Colonic mucosa (tissue), 4 donors: ENCODE measurements around the gene APOL4. TPM values are rescaled to one million over a fixed set of nuclear protein-coding genes. Genes with fewer than 3 reads are reported as not detected.
A peak's percentile ranks its signal among the peaks of the same experiment; 100 is the strongest.

Source experiments
- DNase-seq: peaks from one replicate; pipeline ENCODE4 v3.0.0-alpha.2; 2020
- H3K27ac ChIP-seq: fragments of 200-600 bp; one replicate; pipeline ENCODE4 v1.8.0; 2021
- H3K27me3 ChIP-seq: fragments of 200-600 bp; one replicate; pipeline ENCODE4 v1.8.0; 2021
- H3K36me3 ChIP-seq: fragments of 200-600 bp; one replicate; pipeline ENCODE4 v1.8.0; 2021
- H3K4me1 ChIP-seq: fragments of 200-600 bp; one replicate; pipeline ENCODE4 v1.8.0; 2021; ENCODE audit warnings: mild to moderate bottlenecking
- H3K4me3 ChIP-seq: fragments of 200-600 bp; one replicate; pipeline ENCODE4 v1.8.0; 2021
- H3K9ac ChIP-seq, 2 donors: one replicate each; pipeline ENCODE4 v1.7.0; 2013; ENCODE audit warnings: control low read depth in 2 of 2, low read depth in 2 of 2, low read length in 2 of 2
- H3K9me3 ChIP-seq: fragments of 200-600 bp; one replicate; pipeline ENCODE4 v1.8.0; 2021
- intact Hi-C: fragments of 100-400 bp; cut with DNase I; formaldehyde crosslinking; loops from one replicate; pipeline ENCODE4 v1.14.1; 2022
- total RNA-seq, 2 donors: library from RNA; stranded (reverse); fragmentation: NEBNext Ultra II Directional in 1 of 2; extraction: Animal tissue kit (Norgen Biotek cat#: 25700) in 1 of 2; gene quantifications; one replicate each; pipeline ENCODE4 v1.2.1, GENCODE V29; 2021
- TF ChIP-seq, protein P1 (sequence below): fragments of 200-600 bp; IDR thresholded peaks from one replicate; pipeline ENCODE4 v1.8.0; 2022; ENCODE audit warnings: antibody characterized with exemption, mild to moderate bottlenecking
- donor health status: healthy.
- donor health status: DM: no; HTN: no; CAD: no.
- donor health status: DM: no; HTN: no; CAD: no.

Gene APOL4
- total RNA-seq, 2 donors from 2014 or later: 1.9 to 2.3 TPM

DNA sequence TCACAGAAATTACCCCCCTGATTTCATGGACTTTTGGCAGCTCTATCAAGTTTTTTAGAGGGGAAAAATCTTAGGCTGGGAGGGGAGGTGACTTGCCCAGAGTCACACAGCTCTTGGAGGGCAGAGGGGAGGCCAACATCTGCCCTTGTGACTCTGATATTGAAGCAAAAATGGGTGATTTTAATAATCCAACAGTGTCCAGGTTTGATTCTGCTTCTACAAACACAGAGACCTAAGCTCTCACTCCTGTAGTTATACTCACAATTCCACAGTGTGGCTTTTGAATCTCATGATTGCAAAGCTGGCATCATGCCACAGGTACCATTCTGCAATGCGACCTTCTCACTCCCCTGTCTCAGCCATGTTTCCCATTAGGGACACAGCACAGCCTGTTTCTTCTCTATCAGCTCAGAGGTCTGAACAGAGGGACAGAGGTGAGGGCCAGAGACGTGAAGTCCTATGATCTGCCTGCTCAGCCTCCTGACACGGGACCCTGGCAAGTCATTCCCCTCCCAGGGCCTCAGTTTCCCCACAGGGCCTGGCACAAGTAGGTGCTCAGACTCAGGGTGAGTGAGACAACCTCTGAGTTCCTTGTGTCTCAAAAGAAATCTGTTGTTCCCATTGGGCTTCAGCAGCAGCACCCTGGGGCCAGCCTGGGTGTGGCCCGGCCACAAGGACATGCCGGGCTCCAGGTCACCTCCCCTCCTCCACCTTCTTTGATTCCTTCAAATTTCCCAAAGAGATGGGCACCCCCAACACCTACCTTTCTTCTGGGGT is 37.0 kb upstream of the APOL4 start:
- peak; percentile 45 for DNase-seq
- Histone ChIP-seq H3K27ac (peak overlapping the region; percentile 93), H3K9me3 (no peaks in the 10 kb centered on the region), H3K4me1 (peaks cover 18% of the 10 kb centered on the region), H3K4me3 (peak overlapping the region; percentile 61), H3K27me3 (no peaks in the 10 kb centered on the region), H3K36me3 (no peaks in the 10 kb centered on the region), H3K9ac (peak overlapping the region; percentile 78 to 98)
- TF ChIP-seq, protein P1, sequence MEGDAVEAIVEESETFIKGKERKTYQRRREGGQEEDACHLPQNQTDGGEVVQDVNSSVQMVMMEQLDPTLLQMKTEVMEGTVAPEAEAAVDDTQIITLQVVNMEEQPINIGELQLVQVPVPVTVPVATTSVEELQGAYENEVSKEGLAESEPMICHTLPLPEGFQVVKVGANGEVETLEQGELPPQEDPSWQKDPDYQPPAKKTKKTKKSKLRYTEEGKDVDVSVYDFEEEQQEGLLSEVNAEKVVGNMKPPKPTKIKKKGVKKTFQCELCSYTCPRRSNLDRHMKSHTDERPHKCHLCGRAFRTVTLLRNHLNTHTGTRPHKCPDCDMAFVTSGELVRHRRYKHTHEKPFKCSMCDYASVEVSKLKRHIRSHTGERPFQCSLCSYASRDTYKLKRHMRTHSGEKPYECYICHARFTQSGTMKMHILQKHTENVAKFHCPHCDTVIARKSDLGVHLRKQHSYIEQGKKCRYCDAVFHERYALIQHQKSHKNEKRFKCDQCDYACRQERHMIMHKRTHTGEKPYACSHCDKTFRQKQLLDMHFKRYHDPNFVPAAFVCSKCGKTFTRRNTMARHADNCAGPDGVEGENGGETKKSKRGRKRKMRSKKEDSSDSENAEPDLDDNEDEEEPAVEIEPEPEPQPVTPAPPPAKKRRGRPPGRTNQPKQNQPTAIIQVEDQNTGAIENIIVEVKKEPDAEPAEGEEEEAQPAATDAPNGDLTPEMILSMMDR: no peak
- intact Hi-C loops: loop anchor here (5.0 kb wide), 1 partner anchor 49 kb away; no protein-coding TSS in a partner anchor

- intact Hi-C loops: loop anchor here (5.0 kb wide), 1 partner anchor 50 kb away; no protein-coding TSS in a partner anchor
- Histone ChIP-seq H3K4me1 (peaks cover 18% of the 10 kb centered on the region), H3K36me3 (no peaks in the 10 kb centered on the region), H3K9ac (peak overlapping the region; percentile 78 to 98), H3K27ac (peak overlapping the region; percentile 93), H3K4me3 (peak overlapping the region; percentile 61), H3K9me3 (no peaks in the 10 kb centered on the region), H3K27me3 (no peaks in the 10 kb centered on the region)
- no peak for DNase-seq
- TF ChIP-seq, protein P1: no peak
Observed at GRCh38 chr22:36237462-36238372, 36.1 kb upstream of the APOL4 start.

DNA sequence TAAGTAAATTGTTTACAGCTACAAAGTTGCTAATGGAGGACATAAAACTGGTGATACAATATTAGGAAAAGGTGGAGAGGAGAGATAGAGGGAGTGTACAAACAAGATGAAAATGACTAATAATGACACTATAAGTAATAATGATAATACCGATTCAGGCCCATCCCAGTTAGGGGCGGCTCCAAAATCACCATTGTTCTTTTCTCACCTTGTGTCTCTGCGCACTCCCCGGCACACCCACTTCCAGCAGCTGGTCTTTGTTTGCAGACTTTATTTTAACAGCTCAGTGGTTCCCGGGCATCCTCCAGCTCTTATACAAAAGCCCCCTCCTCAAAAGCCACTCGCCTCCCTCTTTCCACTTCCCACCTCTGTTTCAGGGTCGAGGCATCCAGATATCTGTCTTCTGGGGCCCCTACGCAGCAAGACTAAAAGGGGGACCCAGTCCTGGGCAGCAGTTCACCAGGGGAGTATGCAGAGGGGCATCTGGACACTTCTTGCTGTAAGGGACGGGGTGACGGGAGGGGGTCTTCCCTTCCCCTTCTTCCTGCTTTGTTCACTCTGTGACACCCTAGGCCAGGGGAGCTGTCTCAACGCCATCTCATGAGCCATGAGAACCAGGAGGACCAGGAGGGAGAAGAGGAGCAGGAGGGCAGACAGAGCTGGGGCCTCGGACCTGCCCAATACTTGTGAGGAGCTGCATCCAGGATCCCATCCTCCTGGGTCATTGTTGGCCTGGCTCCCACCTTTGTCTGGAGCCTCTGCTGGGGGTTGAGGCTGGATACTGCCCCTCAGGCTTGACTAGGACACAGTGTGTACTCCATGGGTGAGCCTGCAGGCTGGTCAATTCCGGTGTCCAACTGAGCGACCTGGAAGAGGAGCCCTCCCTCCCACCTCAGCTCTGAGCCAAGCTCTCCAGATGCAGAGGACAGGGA is 35.0 kb upstream of the APOL4 start:
- H3K4me1 ChIP-seq: peaks cover 18% of the 10 kb centered on the region
- H3K4me3 ChIP-seq: peak overlapping the region; percentile 61
- no peak overlapping the region for H3K27ac ChIP-seq
- no peak for DNase-seq
- TF ChIP-seq, protein P1: no peak
- no peaks in the 10 kb centered on the region for H3K36me3 ChIP-seq
- no peaks in the 10 kb centered on the region for H3K27me3 ChIP-seq
- H3K9ac ChIP-seq: peak overlapping the region; percentile 23 to 70
- no peaks in the 10 kb centered on the region for H3K9me3 ChIP-seq
- intact Hi-C loops: loop anchor here (5.0 kb wide), 1 partner anchor 51 kb away; no protein-coding TSS in a partner anchor

DNA sequence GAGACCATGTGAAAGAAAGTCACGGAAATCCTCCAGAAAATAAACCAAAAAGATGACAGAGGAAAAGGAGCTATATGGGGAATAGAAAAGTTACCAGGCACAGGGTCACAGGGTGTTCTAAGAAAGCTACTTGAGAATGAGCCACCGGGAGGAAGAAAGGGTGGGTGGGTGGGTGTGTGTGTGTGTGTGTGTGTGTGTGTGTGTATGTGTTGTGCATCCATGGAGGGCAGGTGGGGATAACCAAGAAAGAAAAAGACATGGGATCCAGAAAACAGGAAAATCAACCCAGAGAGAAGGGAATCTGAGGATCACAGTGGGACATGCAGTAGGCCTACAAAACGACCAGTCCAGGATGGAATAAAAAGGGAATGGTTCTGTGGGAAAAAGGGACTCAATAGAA is 34.0 kb upstream of the APOL4 start:
- Histone ChIP-seq H3K36me3 (no peaks in the 10 kb centered on the region), H3K4me3 (no peak overlapping the region), H3K9me3 (no peaks in the 10 kb centered on the region), H3K4me1 (peaks cover 18% of the 10 kb centered on the region), H3K27ac (no peak overlapping the region), H3K27me3 (no peaks in the 10 kb centered on the region), H3K9ac (no peak overlapping the region)
- TF ChIP-seq, protein P1: no peak
- intact Hi-C loops: loop anchor here (5.0 kb wide), 1 partner anchor 52 kb away; no protein-coding TSS in a partner anchor
- DNase-seq: no peak
